Natural killer cell (primary cell): Measurements from ENCODE around the gene CHTOP. TPM values are rescaled to one million over a fixed set of nuclear protein-coding genes. Genes with fewer than 3 reads are reported as not detected.

Experiments used
- ATAC-seq, 3 donors: fragments of 150-1000 bp in 2 of 3; fragments of 200-7000 bp in 1 of 3; cut with Tn5 transposase; 1 replicate in 1 of 3; 2 replicates in 2 of 3; pipeline ENCODE4 v1.10.0; 2021; ENCODE audit warnings: mild to moderate bottlenecking in 2 of 3, moderate library complexity in 2 of 3
- DNase-seq, 2 donors: peaks; one replicate each; pipeline versions ENCODE4 v3.0.0 to v3.0.0-alpha.2; 2013 to 2021; ENCODE audit warnings: mixed read lengths in 1 of 2
- H3K27ac ChIP-seq: one replicate; pipeline ENCODE4 v1.5.1; 2013; ENCODE audit warnings: mild to moderate bottlenecking, low read length
- H3K27me3 ChIP-seq: one replicate; pipeline ENCODE4 v1.6.1; 2013; ENCODE audit warnings: low read length; ENCODE audit not compliant: control insufficient read depth, insufficient read depth
- H3K36me3 ChIP-seq: one replicate; pipeline ENCODE4 v1.6.1; 2013; ENCODE audit warnings: low read length; ENCODE audit not compliant: control insufficient read depth, insufficient read depth
- H3K4me1 ChIP-seq: one replicate; pipeline ENCODE4 v1.6.1; 2013; ENCODE audit warnings: low read length; ENCODE audit not compliant: control insufficient read depth, insufficient read depth
- H3K4me3 ChIP-seq: one replicate; pipeline ENCODE4 v1.5.1; 2013; ENCODE audit warnings: low read length
- H3K9me3 ChIP-seq: one replicate; pipeline ENCODE4 v1.6.1; 2013; ENCODE audit warnings: low read length; ENCODE audit not compliant: control insufficient read depth, insufficient read depth
- H3K27ac Mint-ChIP-seq, 2 donors: one replicate each; pipeline ENCODE4 v1.8.0; 2022; ENCODE audit warnings: mild to moderate bottlenecking in 2 of 2, mixed read lengths in 2 of 2, moderate library complexity in 1 of 2
- H3K27me3 Mint-ChIP-seq, 2 donors: one replicate each; pipeline ENCODE4 v1.8.0; 2022; ENCODE audit warnings: low read depth in 2 of 2, mixed read lengths in 2 of 2
- H3K36me3 Mint-ChIP-seq: one replicate; pipeline ENCODE4 v1.8.0; 2022; ENCODE audit warnings: mixed read lengths
- H3K4me1 Mint-ChIP-seq, 2 donors: one replicate each; pipeline ENCODE4 v1.8.0; 2022; ENCODE audit warnings: mixed read lengths in 2 of 2
- H3K4me3 Mint-ChIP-seq: one replicate; pipeline ENCODE4 v1.8.0; 2022; ENCODE audit warnings: mild to moderate bottlenecking, moderate library complexity, mixed read lengths
- H3K9me3 Mint-ChIP-seq, 2 donors: one replicate each; pipeline ENCODE4 v1.8.0; 2022; ENCODE audit warnings: mixed read lengths in 2 of 2
- CTCF ChIP-seq: fragments of 200-600 bp; IDR thresholded peaks from one replicate; pipeline ENCODE4 v1.8.0; 2022; ENCODE audit warnings: antibody characterized with exemption
- WGBS: methylation state at CpG from one replicate; pipeline ENCODE4 v1.1.7; 2013; ENCODE audit warnings: missing lambda C conversion rate; ENCODE audit not compliant: insufficient coverage; 5-methylcytosine and 5-hydroxymethylcytosine counted together
- intact Hi-C: fragments of 100-400 bp; cut with micrococcal nuclease; formaldehyde crosslinking; loops from one replicate; pipeline ENCODE4 v1.14.2; 2022
- total RNA-seq, 4 donors: library from RNA; stranded (reverse); fragments of 120-200 nt in 1 of 4; gene quantifications; one replicate each; pipeline versions ENCODE4 v1.2.3 to v1.2.4, GENCODE V29; 2013 to 2022

CHTOP gene
- total RNA-seq, 3 donors from 2014 or later (not counting 1 experiment from before 2014, with no cell fraction given) = 94.7 to 110 (median 106) TPM

- Histone ChIP-seq H3K9me3 (no peaks in the 10 kb centered on the region), H3K36me3 (no peaks in the 10 kb centered on the region), H3K27me3 (no peaks in the 10 kb centered on the region), H3K4me3 (no peak overlapping the region), H3K27ac (no peak overlapping the region), H3K4me1 (peaks cover 14% of the 10 kb centered on the region)
- Mint-ChIP-seq H3K4me1 (no peaks in the 10 kb centered on the region), H3K4me3 (no peak overlapping the region), H3K27me3 (peaks cover 2 to 5% of the 10 kb centered on the region in 2 donors), H3K36me3 (no peaks in the 10 kb centered on the region), H3K9me3 (no peaks in the 10 kb centered on the region), H3K27ac (no peak overlapping the region)
- 82% methylated on average over 5 of the region's 6 CpGs for WGBS
- DNase-seq (no peak), ATAC-seq (no peak)
- intact Hi-C loops = no loop called here
- TF ChIP-seq CTCF = no peak
These were observed 31.1 kb upstream of the CHTOP start for GRCh38 chr1:153602749-153603148.

- intact Hi-C loops = no loop called here
- ATAC-seq = no peak
- no peaks in the 10 kb centered on the region for H3K9me3 Mint-ChIP-seq
- no peaks in the 10 kb centered on the region for H3K36me3 Mint-ChIP-seq
- H3K4me3 Mint-ChIP-seq = no peak overlapping the region
- TF ChIP-seq CTCF = no peak
- DNase-seq = no peak
- H3K27me3 Mint-ChIP-seq = peaks cover 2 to 5% of the 10 kb centered on the region in 2 donors
- H3K36me3 ChIP-seq = no peaks in the 10 kb centered on the region
- WGBS = 92% methylated on average over 7 of the region's 11 CpGs
- H3K27me3 ChIP-seq = no peaks in the 10 kb centered on the region
- H3K27ac ChIP-seq = no peak overlapping the region
- H3K4me1 Mint-ChIP-seq = no peaks in the 10 kb centered on the region
- H3K9me3 ChIP-seq = no peaks in the 10 kb centered on the region
- no peak overlapping the region for H3K27ac Mint-ChIP-seq
- H3K4me1 ChIP-seq = peaks cover 3% of the 10 kb centered on the region
- H3K4me3 ChIP-seq = no peak overlapping the region
These were observed 27.7 kb upstream of the CHTOP start for GRCh38 chr1:153606194-153606593.

- Histone ChIP-seq H3K36me3 (no peaks in the 10 kb centered on the region), H3K4me1 (peaks cover 3% of the 10 kb centered on the region), H3K27me3 (no peaks in the 10 kb centered on the region), H3K27ac (no peak overlapping the region), H3K9me3 (no peaks in the 10 kb centered on the region), H3K4me3 (no peak overlapping the region)
- 95% methylated on average over 8 of the region's 8 CpGs for WGBS
- Mint-ChIP-seq H3K27me3 (peaks cover 2 to 5% of the 10 kb centered on the region in 2 donors), H3K4me3 (no peak overlapping the region), H3K4me1 (no peaks in the 10 kb centered on the region), H3K9me3 (no peaks in the 10 kb centered on the region), H3K36me3 (no peaks in the 10 kb centered on the region), H3K27ac (no peak overlapping the region)
- intact Hi-C loops = no loop called here
- DNase-seq (no peak), ATAC-seq (no peak)
- no peak for TF ChIP-seq CTCF
These were observed 26.5 kb upstream of the CHTOP start for GRCh38 chr1:153607381-153607780.

- Histone ChIP-seq H3K36me3 (no peaks in the 10 kb centered on the region), H3K4me3 (no peak overlapping the region), H3K4me1 (peaks cover 3% of the 10 kb centered on the region), H3K27me3 (no peaks in the 10 kb centered on the region), H3K9me3 (no peaks in the 10 kb centered on the region), H3K27ac (no peak overlapping the region)
- H3K9me3 Mint-ChIP-seq = no peaks in the 10 kb centered on the region
- 90% methylated on average over 7 of the region's 7 CpGs for WGBS
- no peak overlapping the region for H3K4me3 Mint-ChIP-seq
- intact Hi-C loops = no loop called here
- H3K27me3 Mint-ChIP-seq = peaks cover 2 to 5% of the 10 kb centered on the region in 2 donors
- no peak for DNase-seq
- no peak for ATAC-seq
- H3K36me3 Mint-ChIP-seq = no peaks in the 10 kb centered on the region
- H3K27ac Mint-ChIP-seq = no peak overlapping the region
- no peaks in the 10 kb centered on the region for H3K4me1 Mint-ChIP-seq
- TF ChIP-seq CTCF = no peak
These were observed 25.7 kb upstream of the CHTOP start for GRCh38 chr1:153608089-153608682.
